Measurements from ENCODE around the gene SFTA2.
"Not testable (repeated sequence)": the region's sequence is repeated elsewhere in the genome, so short reads cannot be mapped to it uniquely, and the experiment has no call there.

Gene SFTA2

DNA sequence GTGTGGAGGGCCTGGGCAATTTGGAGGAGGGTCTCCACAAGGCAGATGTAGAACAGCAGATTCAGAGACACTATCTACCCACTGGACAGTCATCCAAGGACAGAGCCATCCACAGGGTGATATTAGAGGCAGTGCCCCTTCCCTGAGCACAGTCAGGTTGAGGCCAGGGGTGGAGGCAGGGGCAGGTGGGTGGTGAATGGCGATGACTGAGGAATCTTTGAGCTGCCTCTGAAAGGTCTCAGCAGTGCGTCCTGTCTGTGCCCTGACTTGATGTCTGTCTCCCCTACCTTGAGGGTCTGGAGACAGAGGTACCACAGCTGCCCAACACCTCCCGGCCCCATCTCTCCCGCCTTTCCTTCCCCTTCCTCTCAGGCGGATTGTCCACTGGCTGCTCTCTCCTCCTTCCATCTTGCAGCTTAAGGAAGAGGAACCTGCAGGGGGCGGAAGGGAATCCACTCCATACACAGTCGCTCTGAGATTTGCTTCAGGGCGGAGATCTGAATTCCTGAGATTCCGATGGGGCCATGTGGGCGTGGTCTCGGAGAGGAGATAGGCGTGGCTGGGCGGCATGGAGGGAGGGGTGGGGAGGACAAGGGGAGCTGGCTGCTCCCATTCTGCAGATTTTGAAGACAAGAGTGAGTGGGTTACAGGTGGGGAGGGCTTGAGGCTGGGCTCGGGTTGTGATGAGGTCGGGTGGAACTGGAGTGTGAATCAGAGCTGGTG is 10.5 kb upstream of the SFTA2 start:
- DNase-seq (ENCODE audit: low spot score), result peak; percentile 19

- no peak for DNase-seq (ENCODE audit: low spot score)
These were observed 8.5 kb upstream of the SFTA2 start, which contains the start of gene MUCL3 for GRCh38 chr6:30940361-30940986. Gene MUCL3, plus strand, starts transcription at chr6:30940973. Its CDS starts 27 bp downstream, at chr6:30941000.

DNA sequence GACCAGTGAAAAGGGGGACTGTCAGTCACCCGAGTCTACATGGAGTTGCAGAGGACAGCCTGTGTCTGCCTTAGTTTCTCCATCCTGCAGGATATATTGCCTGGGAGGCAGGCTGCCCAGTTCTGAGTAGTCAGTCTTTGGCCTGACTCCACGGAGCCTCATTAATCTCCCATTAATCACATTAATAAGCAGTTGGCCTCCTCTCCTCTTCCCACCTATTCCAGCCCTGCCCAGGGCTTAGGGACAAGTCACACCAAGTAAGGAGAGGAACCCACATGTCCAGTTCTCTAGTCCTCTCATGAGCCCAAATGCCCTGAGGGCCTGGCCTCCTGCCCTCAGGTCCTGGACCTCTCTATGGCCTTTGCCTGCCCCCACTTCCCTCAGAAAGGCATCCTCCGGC is 7.5 kb upstream of the SFTA2 start:
- no peak for DNase-seq (ENCODE audit: low spot score)

DNA sequence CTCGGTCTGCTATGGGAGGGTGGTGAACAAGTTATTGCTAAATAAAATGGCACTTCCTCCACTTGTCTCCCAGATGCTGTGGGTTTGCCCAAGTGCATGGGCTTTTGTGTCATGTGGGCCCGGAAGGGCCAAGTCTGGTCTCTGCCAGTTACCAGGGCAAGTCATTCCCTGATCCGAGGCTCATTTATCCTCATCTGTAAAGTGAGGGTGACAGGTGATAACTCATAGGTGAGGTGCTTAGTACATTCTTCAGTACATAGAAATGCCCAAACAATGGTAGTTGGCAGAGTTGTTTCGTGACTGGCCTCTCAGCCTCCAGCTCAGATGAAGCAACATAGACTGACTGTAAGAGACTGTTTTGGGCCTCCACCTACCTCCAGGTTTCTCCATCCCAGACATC is 6.8 kb upstream of the SFTA2 start:
- DNase-seq (ENCODE audit: low spot score), result no peak

- no peak for DNase-seq (ENCODE audit: low spot score)
These were observed 5.3 kb upstream of the SFTA2 start for GRCh38 chr6:30937265-30937664.

DNA sequence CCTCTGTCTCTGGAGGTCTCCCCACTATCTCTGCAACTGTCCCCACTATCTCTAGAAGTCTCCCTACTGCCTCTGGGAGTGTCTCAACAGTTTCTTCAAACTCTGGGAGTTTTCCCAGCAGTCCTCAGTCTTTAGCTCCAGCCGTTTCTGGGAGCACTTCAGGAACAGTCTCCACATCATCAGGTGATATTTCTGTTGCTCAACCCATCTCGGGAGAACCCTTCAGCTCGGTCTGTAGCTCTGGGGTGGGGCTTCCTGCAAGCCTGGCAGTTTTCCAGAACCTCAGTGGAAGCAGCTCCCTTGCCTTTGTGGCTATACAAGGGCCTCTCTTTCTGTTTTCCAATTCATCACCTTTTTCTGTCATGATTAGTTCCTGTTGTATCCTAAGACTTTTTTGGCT is 3.0 kb upstream of the SFTA2 start:
- DNase-seq (ENCODE audit: low spot score), result no peak

GRCh38 chr6:30932665-30933365 is 845 bp upstream of the SFTA2 start:
- DNase-seq (ENCODE audit: low spot score), result no peak

DNA sequence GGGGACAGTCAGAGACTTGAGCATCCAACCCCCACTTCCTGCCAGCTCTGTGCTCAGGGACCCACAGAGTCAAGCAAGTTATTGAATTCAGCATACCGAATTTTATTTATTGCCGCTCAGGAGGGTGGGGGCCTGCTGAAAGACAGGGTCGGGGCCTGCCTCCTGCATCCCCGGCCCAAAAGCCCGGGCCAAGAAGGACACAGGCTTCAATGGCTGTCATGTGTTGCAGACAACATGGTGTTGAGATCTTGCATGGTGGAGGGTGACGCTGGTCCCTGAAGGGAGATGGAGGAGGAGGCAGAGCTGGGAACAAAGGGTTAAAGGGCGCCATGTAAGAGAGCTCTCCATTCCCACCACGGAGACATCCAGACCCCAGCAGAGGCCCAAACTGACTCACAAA is 698 bp downstream of the SFTA2 start:
- no peak for DNase-seq (ENCODE audit: low spot score)

- no peak for DNase-seq (ENCODE audit: low spot score)
These were observed 1.5 kb downstream of the SFTA2 start for GRCh38 chr6:30930506-30930905.

- no peak for DNase-seq (ENCODE audit: low spot score)
These were observed 3.3 kb downstream of the SFTA2 start for GRCh38 chr6:30928677-30929076.

- DNase-seq (ENCODE audit: low spot score), result not testable (repeated sequence)
These were observed 4.9 kb downstream of the SFTA2 start for GRCh38 chr6:30927080-30927479.

GRCh38 chr6:30926644-30927043 is 5.3 kb downstream of the SFTA2 start:
- DNase-seq (ENCODE audit: low spot score), result no peak

GRCh38 chr6:30924040-30924627 is 7.8 kb downstream of the SFTA2 start:
- DNase-seq (ENCODE audit: low spot score), result not testable (repeated sequence)

GRCh38 chr6:30922447-30922852 is 9.5 kb downstream of the SFTA2 start:
- no peak for DNase-seq (ENCODE audit: low spot score)

GRCh38 chr6:30918670-30919069 is 13.3 kb downstream of the SFTA2 start:
- DNase-seq (ENCODE audit: low spot score), result no peak

DNA sequence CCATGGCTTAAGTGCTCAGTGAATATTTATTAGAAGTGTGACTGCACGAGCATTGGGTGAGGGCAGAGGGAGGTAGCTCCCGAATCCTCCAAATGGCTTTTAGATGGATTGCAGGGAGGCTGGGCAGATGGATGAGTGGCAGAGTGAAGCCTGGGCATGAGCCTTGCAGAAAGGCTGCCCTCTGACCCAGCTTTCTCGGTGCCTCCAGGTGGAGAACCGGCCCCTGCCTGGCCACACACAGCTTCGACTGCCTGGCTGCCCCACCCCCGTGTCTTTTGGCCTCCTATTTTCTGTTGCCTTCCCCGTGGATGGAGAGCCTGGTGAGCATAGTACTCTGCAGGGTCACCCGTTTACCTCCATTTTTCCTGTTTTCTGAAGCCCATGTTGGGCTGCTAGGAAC is 14.5 kb downstream of the SFTA2 start:
- no peak for DNase-seq (ENCODE audit: low spot score)

- DNase-seq (ENCODE audit: low spot score), result no peak
These were observed 14.9 kb downstream of the SFTA2 start for GRCh38 chr6:30917041-30917440.

DNA sequence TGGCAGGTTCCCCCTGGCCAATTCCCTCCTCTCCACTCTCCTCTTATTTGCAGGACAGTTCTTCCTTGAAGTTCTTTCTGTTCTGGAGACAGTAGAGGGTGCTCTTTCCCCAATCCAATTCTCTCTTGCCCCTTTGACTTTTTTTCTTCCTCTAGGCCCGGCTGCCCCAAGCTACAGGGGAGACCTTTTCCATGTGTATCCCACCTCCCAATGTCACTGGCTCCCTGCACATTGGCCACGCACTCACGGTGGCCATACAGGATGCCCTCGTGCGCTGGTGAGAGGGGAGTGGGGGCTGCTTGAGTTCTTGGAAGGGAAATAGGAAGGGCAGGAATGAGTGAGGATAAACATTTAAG is 16.4 kb downstream of the SFTA2 start:
- DNase-seq (ENCODE audit: low spot score), result peak; percentile 69

GRCh38 chr6:30914854-30915590 is 16.9 kb downstream of the SFTA2 start:
- peak; percentile 10 for DNase-seq (ENCODE audit: low spot score)

GRCh38 chr6:30914076-30914853 is 17.7 kb downstream of the SFTA2 start, which contains the start of gene VARS2:
Gene VARS2, plus strand, starts transcription at chr6:30914238. Its CDS starts 599 bp downstream, at chr6:30914837.
- DNase-seq (ENCODE audit: low spot score), result peak; percentile 88

DNA sequence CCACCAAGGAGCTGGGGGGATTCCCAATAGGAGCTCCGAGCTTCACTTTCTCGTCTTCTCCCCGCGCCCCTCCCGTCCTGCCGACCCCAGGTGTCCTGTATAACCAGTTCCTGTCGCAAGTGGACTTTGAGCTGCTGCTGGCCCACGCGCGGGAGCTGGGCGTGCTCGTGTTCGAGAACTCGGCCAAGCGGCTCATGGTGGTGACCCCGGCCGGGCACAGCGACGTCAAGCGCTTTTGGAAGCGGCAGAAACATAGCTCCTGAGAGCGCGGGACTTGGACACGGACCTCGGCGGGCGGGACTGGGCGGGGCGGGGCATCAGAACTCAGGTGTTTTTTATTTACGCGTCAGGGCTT is 18.3 kb downstream of the SFTA2 start:
- peak; percentile 10 for DNase-seq (ENCODE audit: low spot score)
